HG03175 (cell line): Measurements from ENCODE around the gene SYNM.
"Not testable (repeated sequence)": the region's sequence is repeated elsewhere in the genome, so short reads cannot be mapped to it uniquely, and the experiment has no call there.

ENCODE experiments used
- ATAC-seq: cut with Tn5 transposase; IDR thresholded peaks from one replicate; pipeline ENCODE4 v1.9.1; 2021; ENCODE audit warnings: mild to moderate bottlenecking, moderate library complexity; ENCODE audit not compliant: unreplicated experiment

SYNM gene

DNA sequence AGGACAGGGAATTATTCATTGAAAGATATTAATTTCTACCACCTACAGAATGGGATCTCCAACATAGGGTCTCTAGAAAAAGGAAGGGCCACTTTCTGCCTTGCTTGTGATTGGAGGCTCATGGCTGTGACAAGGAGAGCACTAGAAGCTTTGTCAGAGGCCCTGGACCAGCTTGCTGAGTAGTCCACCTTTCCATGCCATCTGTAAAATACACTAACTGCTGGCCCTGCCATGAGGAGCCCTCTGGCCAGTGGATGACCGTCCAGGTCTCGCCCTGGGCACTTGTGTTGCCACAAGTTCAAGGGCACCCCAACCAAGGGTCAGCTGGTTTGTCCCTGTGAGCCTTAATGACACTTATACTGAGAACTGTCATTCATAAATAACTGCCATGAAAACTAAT lies 1.6 kb upstream of the SYNM start:
- no peak for ATAC-seq

DNA sequence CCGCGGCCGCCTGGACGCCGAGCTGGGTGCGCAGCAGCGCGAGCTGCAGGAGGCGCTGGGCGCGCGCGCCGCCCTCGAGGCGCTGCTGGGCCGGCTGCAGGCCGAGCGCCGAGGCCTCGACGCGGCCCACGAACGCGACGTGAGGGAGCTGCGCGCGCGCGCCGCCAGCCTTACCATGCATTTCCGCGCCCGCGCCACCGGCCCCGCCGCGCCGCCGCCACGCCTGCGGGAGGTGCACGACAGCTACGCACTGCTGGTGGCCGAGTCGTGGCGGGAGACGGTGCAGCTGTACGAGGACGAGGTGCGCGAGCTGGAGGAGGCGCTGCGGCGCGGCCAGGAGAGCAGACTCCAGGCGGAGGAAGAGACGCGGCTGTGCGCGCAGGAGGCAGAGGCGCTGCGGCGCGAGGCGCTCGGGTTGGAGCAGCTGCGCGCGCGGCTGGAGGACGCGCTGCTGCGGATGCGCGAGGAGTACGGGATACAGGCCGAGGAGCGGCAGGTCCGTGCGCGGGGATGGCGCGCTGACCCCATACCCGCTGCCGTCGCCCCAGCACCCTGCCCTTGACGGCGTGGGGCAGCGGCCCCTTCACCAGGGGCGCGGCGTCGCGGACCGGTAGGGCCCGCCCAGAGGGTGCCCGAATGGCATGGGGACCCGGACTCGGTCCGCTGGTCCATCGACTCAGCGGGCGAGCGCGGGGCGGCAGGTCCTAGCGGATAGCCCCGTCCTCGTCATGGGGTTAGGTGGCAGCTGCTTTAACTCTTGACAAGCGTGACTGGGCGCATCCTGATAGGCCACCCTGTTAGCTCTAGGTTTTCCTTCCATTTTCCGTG lies 848 bp downstream of the SYNM start:
- peak; percentile 39 for ATAC-seq

DNA sequence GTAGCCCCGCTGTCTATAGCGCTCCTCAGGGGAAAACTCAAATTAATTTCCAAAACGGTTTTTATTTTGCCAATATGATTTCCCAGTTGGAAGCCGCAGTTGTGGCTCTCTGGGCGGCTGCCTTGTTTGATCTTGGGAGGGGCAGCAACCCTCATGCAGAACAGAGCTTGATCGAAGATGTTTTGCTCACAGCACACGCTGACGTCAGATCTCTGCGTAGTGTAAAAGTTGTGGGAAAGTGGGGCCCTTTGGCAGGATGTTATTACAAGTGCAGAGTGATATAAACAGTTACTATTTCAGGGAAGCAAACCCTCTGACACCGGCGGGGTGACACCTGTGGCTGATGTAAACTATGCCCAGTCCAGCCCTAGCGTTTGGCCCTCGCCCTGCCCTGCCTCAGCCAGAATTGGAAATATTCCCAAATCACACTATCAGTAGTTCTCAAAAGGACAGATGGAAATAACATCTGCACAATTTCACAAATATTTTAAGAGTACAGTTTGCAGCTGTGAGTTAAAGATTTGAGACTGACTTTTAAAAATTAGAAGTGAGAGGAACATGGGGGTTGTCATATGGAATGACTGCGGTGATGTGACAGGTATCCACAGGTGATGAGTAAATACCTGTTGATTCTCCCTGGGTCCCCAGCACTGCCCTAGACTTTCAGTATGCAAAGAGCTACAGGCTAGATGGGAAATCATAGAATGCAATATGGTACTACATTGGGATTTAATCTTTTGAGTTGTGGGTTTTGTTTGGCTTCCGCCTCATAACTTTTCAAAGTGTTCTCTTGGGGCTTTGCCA lies 1.7 kb downstream of the SYNM start:
- ATAC-seq: no peak

DNA sequence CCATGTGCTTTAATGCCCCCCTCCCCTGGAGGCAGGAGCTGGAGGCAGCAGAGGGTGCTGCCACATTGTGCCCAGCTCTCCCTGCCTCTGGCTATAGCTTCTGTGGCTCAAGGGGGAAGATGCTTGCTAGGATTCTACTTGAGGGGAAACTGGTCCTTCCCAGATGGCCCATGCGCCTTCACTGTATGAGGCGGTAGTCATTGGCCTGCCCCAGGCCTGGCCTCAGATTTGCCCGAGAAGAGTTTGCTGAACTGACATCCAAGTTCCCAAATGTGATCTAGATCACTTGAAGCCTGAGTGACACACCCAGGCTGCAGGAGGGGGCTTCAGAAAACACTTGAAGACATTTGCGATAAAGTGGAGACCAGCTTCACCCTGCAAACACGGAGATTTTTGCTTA lies 4.1 kb downstream of the SYNM start:
- no peak for ATAC-seq

DNA sequence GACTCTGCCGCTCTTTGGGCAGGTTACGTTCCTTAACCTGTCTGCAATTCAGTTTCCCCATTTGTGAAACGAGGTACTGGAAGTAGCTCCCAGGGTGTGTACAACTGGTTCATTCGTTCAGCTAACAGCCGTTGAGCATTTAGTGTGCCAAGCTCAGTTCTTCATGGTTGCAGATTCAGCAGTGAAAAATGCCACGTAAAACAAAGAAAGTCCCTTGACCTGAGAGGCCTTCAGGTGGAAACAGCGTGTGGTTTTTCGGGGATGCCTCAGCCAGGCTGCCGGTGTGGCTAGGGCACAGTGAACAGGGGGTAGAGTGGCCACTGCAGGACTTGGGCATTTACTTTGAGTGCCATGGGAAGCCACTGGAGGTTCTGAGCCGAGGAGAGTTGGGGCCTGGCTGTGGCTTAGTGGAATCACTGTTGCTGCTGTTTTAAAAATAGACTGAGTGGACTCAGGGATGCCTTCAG lies 4.7 kb downstream of the SYNM start:
- no peak for ATAC-seq

DNA sequence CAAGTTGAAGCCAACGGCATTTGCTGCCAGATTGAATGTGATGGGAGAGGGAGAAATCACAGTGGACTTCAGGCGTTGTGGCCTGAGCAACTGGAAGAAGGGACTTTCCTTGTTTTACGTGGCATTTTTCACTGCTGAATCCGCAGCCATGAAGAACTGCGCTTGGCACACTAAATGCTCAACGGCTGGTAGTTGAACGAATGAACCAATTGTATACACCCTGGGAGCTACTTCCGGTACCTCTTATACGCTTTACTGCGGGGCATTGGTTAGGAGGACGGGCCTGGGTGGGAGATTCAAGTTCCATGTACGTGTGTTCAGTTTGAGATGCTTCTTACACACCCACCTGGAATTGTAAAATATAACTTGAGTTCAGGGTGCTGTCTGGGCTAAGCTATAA lies 5.2 kb downstream of the SYNM start:
- ATAC-seq: no peak

DNA sequence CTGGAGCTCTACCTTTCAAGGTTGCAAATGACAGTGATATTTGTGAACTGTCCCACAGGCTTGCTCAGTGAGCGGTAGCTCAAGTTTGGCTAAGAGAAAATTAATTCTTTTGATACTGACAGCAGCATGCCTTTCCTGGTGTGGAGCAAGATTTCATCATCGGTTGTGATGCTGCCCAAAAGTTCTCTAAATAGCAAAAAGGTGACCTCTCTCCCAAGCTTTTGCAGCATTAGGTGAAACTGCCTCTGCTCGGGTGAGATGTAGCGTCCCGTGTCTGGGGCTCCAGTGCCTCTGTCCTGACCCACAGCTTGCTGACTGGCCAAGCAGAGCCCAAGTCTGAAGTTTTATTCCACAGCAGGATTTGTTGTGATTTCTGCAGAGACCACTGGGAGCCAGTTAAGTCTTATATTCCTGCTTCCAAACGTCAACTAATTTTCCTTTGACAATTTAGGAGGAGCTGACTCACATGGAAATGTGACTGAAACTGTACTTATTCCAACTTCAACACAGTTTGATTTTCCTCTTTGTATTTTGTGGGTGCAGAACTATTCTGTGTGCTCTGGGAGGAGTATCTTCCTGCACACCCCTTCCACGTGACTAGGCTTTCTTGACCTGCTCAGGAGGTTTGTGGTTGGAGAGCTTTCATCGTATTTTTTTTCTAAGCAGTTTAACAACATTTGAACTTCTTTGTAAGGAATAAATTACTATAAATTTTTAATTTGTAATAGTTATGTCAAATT lies 5.9 kb downstream of the SYNM start:
- no peak for ATAC-seq

DNA sequence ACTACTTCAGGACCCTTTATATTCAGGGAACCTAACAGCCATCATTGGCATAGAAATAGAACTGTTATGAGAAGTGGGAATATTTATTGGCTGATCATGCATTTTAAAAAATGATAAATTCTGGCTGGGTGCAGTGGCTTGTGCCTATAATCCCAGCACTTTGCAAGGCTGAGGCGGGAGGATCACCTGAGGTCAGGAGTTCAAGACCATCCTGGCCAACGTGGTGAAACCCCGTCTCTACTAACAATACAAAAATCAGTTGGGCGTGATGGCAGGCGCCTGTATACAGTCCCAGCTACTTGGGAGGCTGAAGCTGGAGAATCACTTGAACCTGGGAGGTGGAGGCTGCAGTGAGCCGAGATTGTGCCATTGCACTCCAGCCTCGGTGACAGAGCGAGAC lies 6.8 kb downstream of the SYNM start:
- ATAC-seq: not testable (repeated sequence)

DNA sequence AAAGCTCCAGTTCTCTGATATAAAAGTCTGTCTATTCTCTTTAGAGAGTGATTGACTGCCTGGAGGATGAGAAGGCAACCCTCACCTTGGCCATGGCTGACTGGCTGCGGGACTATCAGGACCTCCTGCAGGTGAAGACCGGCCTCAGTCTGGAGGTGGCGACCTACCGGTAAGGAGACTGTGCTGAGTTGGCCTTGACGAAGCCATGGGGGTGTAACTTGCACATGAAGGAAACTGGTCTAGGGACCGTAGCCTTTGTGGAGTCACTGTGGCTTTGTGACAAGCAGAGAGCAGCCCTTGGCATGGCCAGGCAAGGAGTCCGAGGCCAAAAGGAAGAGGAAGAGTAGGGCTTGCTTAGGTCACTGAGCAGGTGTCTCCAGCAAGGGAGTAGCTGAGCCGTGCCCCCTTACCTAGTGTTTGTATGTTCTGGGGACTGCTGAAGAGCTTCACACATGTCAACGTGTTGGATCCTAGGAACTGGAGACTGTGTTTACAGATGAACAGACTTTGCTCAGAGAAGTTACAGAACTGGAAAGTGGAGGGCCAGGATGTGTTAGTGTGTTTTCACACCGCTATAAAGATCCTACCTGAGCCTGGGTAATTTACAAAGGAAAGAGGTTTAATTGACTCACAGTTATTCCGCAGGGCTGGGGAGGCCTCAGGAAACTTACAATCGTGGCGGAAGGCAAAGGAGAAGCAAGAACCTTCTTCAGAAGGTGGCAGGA lies 8.8 kb downstream of the SYNM start:
- no peak for ATAC-seq

DNA sequence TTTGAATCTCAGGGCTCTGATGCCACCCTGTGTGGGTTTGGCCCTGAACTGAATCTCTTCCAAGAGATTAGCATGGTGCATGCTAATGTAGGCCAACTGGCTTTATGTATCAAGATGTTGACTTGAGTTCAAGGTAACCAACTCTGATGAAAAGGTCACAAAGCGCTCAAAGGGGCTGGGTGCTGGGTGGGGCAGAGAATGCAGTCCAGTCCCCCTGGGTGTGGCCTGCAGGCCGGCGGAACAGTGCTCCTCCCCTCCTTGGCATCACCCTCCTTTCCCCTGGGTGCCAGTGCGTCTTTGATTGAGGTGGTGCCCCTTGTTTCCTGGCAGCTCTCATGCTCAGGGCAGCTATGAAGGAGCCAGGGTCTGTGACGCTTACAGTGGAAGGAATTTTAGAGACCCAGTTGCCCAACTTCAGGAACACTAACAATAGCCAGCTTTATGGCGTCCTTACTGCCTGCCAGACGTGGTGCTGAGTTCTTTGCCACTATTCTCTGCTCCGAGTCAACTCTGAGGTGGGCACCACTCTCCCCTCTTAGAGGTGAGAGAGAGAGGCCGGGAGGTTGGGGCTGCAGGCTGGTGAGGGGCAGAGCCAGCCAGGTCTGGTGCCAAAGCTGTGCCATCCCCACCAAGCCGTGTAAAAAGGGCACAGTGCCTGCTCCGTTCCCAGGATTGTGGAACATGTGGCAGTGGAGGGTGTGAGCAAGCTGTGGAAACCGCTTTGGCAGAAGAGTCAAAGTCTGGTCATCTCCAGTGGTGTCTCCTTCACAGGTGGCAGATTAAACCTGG lies 9.8 kb downstream of the SYNM start:
- ATAC-seq: no peak

DNA sequence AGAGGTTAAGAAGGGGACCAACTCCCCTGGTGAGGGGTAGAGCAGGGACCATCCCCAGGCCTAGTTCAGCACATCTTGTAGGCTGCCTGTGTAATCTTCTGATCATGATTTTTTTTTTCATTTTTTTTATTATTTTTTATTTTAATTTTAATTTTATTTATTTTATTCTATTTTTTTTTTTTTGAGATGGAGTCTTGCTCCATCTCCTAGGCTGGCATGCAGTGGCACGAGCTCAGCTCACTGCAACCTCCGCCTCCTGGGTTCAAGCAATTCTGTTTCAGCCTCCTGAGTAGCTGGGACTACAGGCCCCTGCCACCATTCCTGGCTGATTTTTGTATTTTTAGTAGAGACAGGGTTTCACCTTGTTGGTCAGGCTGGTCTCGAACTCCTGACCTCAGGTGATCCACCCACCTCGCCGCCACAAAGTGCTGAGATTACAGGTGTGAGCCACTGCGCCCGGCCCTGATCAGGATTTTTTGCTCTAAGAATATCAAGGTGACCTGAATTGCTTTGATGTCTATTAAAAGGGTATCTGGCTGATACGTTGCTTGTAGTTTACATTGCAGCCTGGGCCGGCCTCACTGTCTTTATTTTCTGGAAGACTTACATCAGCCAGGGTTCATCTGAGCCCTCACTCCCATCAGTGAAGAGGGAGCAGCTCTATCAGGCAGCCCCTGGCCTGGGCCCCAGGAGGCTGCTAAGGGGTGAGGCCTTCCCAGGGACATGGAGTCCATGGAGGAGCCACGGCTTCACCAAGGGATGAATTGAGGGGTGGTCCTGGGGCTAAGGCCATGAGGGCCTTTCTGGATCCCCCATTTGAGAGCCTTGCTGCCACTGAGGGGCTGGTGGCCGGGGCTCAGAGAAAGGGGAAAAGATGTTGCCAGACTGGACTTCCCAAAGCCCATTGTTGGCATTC lies 10.7 kb downstream of the SYNM start:
- no peak for ATAC-seq

DNA sequence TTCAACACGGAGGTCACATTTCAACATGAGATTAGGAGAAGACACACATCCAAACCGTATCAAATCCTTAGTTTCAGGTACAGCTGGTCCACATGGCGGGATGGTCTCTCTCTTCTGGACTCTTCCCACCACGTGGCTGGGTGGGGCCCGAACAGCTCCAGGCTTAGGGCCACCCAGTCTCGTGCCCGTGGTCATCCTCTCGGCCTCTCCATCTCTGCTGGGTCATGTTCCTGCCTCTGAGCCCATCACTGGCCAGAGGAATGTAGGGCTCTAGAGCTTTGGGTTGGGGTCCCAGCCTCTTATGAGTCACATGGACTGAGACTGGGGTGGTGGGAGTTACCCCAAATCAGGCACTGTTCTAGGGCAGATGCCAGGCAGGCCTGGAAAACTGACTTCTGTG lies 12.2 kb downstream of the SYNM start:
- no peak for ATAC-seq

DNA sequence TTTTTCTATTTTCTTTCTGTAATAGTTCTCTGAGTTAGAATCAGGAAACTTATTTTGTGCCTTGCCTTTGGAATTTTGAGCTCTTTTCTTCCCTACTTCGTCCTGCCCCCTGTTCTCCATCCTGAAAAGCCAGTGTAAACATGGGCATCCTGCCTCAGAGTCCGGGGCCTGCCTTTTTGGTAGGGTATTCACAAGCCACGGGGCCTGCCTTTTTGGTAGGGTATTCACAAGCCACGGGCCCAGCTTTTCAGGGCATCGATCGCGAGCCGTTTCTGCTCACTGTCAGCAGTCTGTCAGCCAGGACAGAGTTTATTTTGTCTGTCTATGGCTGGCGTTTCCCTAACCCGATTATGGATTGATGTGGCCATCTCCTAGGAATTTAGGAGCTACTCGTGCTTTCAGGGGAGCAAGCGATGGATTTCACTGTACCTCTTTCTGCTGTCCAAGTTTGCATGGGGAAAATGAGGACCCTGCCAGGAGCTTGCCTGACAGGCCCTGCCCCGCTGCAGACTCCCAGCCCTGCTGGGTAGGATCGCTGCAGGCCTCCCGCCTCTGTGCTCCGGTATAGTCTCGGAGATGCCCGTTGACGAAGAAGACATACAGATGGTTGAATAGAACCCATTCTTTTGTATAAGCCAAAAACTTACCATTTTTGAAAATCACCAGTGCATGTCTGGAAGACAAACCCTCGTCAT lies 12.8 kb downstream of the SYNM start:
- no peak for ATAC-seq

DNA sequence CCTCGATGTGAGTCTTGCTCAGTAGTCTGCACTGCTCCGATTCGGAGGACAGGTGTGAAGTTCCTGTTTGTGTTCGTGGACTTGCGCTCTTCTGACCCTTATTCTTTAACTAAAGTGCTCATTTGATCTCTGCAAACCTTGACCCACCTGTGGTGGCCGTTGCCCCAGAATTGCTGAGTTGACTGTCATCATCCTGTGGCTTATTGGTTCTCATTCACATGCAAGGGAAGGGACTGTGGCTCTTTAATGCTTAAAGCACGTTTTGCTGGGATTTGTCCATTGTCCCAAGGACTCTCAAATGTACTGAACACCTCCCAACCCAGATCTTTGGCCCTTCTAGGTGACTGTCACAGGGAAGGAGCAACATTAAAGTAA lies 13.4 kb downstream of the SYNM start:
- ATAC-seq: no peak

DNA sequence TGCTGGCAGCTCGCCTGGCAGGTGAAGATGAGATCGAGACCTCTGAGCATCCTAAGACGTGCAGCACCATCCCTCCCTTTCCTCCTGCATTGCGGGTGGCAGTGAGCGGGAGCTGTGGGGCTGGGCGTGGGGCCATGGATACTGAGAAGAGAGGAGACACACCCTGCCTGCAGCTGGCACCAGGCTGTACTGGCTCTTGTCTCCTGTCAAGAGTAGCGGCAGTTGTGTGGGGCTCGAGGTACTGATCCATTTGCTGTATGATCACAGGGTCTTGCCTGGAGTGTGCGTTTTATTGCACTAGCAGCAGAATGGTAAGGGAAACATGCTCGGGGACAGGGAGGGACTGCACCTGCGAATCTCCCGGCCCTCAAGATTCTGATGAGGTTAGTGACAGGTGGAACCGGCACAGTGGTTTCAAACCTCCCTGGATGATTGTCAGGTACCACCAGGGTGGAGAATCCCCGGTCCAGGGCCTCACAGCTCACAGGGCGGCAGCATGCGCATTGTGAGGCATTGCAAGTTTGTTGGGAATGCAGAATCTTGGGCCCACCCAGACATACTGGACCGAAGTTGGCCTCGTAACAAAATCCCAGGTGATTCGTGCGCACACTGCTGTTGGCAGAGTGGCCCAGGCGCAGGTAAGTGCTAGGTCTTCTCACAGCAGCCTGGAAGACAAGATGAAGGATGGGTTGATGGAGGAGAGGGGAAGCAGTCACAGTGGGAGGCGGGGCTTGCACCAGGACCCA lies 14.1 kb downstream of the SYNM start:
- ATAC-seq: no peak

DNA sequence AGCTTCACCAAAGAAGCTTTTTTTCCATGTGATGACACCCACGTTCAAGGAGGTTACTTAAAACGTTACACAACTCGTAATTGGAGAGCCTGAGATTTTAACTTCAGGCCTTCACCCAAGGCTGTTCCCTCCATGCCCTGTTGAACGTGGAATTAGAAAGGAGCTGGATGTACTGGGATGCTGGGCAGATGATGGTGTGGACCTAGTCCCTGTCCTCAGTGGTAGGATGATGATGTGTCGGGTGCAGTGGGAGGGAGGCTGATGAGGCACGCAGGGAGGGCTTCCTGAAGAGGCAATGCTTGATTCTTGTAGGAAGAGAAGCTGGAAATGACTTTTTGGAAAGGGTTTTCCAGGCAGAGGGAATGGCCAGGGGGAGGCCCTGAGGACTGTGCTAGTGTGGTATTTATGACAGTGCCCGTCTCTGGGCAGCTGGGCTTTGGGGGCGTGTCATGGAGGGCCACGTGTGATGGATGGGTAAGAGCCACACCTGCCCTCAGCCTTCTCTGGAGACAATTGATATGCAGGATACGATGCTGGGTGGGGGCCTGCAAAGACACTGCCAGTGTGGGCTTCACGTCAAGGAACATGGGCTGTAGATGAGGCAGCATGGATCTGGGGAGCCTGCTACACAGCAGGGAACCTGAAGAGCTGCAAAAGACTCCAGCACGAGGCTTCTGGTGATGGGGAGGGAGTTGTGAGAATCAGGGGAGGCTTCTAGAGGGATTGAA lies 15.3 kb downstream of the SYNM start:
- no peak for ATAC-seq

DNA sequence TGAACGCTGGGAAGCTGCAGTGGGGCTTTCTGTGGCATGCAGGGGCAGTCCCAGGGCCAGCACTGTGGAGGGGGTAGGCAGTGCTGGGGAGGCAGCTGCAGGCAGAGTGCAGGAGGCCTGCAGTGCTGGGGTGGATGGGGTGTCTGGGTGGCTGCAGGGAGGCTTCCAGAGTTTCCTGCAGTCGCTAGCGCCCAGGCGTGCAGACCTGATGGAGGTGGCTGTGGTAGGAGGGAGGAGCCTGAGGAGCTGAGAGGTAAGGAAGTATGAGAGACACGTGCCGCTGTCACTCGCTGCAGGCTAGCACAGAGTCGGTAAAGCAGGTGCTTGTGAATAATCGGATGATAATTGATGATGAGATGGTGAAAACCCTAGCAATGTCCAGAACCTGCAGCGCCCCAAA lies 16.3 kb downstream of the SYNM start:
- no peak for ATAC-seq
